NCI-H526 treated with DMSO at 0.1 percent for 48 hours (cell line): Measurements from ENCODE around the gene AIG1.
"Not testable (repeated sequence)": the region's sequence is repeated elsewhere in the genome, so short reads cannot be mapped to it uniquely, and the experiment has no call there.

Source experiments
- DNase-seq: peaks from one replicate; lab custom pipeline; 2025; lab: John Stamatoyannopoulos, UW

Gene AIG1

GRCh38 chr6:143058987-143059386 lies 1.7 kb upstream of the AIG1 start:
- DNase-seq = no peak

GRCh38 chr6:143059663-143060353 lies 881 bp upstream of the AIG1 start:
- DNase-seq = no peak

- DNase-seq = peak; percentile 58
These were observed 309 bp upstream of the AIG1 start for GRCh38 chr6:143060354-143060805.

GRCh38 chr6:143061597-143062385 lies 1.1 kb downstream of the AIG1 start:
- DNase-seq = peak; percentile 93

DNA sequence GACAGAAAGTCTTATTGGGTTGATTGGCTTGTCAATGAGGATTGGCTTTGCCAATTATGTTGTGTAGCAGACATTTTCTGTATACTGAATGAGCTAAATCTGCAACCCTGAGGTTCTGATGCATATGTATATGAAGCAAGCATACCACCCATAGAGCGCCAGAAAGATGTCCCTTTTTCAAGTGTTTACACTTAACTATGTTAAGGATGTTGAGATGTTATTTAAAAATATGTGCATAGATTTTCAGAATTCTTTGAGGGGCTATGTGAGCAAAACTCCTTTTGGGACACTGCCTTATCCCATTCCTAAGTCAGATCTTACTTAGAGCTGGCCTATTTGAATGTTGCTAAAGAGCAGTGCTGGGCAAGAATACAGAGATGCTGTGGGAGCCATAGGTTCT lies 1.9 kb downstream of the AIG1 start:
- DNase-seq = no peak

- no peak for DNase-seq
These were observed 2.9 kb downstream of the AIG1 start for GRCh38 chr6:143063631-143064030.

- no peak for DNase-seq
These were observed 3.6 kb downstream of the AIG1 start for GRCh38 chr6:143064271-143064670.

DNA sequence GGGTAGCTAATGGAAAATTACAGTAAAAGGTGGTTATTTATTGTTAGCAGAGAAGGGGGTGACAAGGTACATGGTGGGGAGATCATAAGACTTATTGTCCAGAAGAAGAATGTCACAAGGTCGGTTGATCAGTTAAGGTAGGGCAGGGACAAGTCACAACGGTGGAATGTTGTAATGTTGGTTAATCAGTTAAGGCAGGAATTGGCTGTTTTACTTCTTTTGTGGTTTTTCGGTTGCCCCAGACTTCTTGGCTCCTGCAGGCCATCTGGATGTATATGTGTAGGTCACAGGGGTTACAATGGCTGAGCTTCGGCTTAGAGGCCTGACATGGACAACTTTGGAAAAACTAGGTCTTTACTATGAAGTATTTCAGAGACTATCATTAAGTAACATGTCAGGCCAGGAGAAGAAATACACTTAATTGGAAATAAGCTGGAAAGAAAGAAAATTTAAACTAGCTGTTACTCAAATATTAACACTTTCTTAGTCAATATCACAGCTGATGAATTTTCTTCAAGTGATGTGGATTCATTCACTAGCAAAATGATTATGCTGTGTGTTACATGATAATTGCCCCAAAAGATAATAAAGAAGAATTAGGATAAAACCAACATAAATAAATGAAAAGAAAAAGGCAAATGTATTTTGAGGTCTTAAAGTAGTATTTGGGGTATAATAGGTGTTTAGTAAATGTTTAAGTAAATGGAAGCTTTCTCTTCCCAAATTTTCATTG lies 4.4 kb downstream of the AIG1 start:
- DNase-seq = no peak

GRCh38 chr6:143068001-143068400 lies 7.3 kb downstream of the AIG1 start:
- DNase-seq = peak; percentile 75

- no peak for DNase-seq
These were observed 13.4 kb downstream of the AIG1 start for GRCh38 chr6:143074101-143074500.

DNA sequence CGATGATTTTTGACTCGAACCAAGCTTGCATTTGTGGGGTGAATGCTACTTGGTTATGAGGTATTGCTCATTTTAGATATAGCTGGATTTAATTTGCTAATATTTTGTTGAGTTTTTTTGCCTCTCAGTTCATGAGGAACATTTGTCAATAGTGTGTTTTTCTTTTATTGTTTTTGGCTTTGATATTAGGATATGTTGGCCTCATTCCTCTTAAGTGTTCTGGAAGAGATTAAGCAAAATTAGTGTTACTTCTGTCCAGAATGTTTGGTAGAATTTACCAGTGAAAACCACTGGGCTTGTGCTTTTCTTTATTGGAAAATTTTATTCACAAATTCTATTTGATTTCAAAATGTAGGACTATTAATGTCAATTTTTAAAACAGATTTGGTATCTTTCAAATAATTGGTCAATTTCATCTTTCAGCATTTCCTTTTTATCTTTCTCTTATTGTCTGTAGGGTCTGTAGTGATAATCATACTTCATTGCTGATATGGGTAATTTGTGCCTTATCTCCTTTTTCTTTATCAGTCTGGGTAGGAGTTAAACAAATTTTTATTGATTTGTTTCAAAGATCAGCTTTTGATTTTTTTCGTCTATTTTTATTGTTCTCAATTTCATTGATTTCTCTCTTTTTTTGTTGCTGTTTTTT lies 14.1 kb downstream of the AIG1 start:
- DNase-seq = no peak

DNA sequence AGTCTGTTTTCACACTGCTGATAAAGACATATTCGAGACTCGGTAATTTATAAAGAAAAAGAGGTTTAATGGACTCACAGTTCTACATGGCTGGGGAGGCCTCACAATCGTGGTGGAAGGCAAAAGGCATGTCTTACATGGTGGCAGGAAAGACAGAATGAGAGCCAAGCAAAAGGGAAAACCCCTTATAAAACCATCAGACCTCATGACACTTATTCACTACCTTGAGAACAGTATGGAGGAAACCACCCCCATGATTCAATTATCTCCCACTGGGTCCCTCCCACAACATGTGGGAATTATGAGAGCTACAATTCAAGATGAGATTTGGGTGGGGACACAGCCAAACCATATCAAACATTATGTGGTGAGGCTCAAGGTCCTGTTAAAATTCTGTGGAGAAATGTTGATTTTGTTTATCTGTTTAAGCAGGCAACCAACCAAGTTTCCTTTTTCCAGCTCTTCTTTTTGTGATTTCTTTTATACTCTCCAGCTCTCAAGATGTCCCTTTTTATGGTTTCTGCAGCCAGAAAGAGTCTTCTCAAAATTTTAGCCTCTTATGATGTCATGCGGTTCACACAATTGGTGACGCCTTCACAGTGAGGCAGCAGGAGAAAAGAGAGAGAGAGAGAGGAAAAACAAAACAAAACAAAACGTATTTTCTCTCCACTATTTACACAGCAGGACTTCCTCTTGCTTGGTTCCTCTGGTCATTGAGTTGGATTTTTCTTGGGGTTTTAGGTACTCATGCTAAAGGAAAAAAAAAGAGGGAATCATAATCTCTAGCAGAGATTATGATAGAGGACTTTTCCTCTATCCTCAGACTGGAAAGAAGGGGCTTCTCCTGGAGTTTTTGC lies 18.0 kb downstream of the AIG1 start:
- DNase-seq = no peak

DNA sequence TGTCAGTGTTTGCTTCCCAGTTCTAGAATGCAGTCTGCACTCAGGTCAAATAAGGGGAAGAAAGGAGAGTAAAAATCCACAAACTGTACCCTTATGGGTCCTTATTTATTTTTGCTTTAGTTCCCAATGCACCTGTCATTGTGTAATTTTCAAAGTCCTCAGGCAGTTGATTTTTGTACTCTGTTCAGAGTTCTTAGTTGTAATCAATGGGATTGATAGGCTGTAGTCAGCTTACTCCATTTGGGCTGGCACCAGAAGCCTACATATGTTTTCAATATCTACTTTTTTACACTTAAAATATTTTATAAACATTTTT lies 18.6 kb downstream of the AIG1 start:
- no peak for DNase-seq

- DNase-seq = not testable (repeated sequence)
These were observed 21.6 kb downstream of the AIG1 start for GRCh38 chr6:143082274-143082673.

DNA sequence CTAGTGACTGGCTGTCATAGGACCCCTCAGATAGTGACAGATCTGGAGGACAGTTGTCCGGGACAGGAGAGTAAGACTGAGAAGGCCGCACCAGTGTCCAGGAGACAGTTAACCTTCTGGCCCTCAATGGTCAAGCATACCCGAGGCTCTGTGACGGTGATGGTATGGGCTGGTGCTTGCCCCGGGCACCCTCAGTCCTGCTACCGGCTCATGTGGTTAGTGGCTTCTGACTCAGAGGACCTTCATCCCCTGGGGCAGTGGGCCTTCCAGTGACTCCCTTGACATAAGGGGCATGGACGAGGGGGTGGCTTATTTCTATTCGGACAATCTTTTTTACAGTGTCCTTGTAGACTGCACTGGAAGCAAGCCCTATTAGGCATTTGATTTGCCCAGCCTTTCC lies 23.3 kb downstream of the AIG1 start:
- DNase-seq = not testable (repeated sequence)

GRCh38 chr6:143087335-143087734 lies 26.6 kb downstream of the AIG1 start:
- not testable (repeated sequence) for DNase-seq

- DNase-seq = no peak
These were observed 27.2 kb downstream of the AIG1 start for GRCh38 chr6:143087856-143088255.

DNA sequence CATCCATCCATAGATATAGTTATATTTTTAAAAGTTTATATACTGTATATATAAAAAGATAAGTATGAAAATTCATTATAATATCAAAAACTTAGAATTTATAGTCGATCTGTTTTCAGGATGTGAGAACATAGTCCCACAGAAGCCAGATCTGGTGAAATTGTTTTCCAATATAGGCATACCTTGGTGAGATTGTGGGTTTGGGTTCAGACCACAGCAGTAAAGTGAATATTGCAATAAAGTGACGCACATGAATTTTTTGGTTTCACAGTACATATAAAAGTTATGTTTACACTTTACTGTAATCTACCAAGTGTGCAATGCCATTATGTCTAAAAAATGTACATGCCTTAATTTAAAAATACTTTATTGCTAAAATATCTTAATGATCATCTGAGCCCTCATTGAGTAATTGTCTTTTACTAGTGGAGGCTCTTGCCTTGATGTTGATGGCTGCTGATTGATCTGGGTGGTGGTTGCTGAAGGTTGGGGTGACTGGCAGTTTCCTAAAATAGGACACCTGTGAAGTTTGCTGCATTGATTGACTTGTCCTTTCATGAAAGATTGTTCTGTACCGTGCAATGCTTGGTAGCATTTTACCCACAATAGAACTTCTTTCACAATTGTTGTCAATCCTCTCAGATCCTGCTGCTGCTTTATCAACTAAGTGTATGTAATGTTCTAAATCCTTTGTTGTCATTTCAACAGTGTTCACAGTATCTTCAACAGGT lies 29.8 kb downstream of the AIG1 start:
- no peak for DNase-seq

DNA sequence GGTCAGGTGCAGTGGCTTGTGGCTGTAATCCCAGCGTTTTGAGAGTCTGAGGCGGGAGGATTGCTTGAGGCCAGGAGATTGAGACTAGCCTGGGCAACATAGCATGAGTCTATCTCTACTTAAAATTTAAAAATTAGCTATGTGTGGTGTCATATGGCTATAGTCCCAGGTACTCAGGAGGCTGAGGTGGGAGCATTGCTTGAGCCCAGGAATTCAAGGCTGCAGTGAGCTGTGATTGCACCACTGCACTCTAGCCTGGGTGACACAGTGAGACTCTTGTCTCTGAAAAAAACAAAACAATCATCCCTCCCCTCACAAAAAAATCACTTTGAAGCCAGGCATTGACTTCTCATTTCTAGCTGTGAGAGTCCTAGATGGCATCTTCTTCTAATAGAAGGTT lies 32.1 kb downstream of the AIG1 start:
- DNase-seq = no peak

GRCh38 chr6:143093290-143093689 lies 32.6 kb downstream of the AIG1 start:
- DNase-seq = no peak

- DNase-seq = no peak
These were observed 35.7 kb downstream of the AIG1 start for GRCh38 chr6:143096403-143096802.
